A549 (cell line): Measurements from ENCODE around the gene GPR17. TPM values are rescaled to one million over a fixed set of nuclear protein-coding genes. Genes with fewer than 3 reads are reported as not detected.

Experiments
- ATAC-seq, 2 experiments: fragments of 200-7000 bp in 1 of 2; fragments of >200 bp in 1 of 2; cut with Nextera tagmentation in 1 of 2; cut with Tn5 transposase in 1 of 2; 3 replicates each; pipeline versions ENCODE4 v1.8.0 to v1.9.1; 2018 to 2020; ENCODE audit warnings: mild to moderate bottlenecking in 1 of 2, moderate library complexity in 1 of 2
- CTCF ChIA-PET: fragments of 300-600 bp; sonication (Branson Sonifier 250); formaldehyde crosslinking; extraction: SDS; loops from one replicate; lab custom pipeline; 2021; ENCODE audit warnings: antibody characterized with exemption, inconsistent platforms; lab: Yijun Ruan, JAX
- POLR2A ChIA-PET: fragments of 350-600 bp; formaldehyde crosslinking; extraction: SDS; loops from one replicate; lab custom pipeline; 2021; ENCODE audit warnings: antibody characterized with exemption, inconsistent platforms; lab: Yijun Ruan, JAX
- DNase-seq, 2 experiments: peaks; one replicate each; pipeline versions ENCODE4 v3.0.0 to v3.0.0-alpha.2; 2011 to 2016; ENCODE audit warnings: low read depth in 1 of 2, low spot score in 1 of 2
- FAIRE-seq: peaks from 2 replicates; lab custom pipeline; 2011; peaks lifted over from hg19 to GRCh38; lab: Jason Lieb, UNC
- H3K27ac ChIP-seq, 2 experiments: fragments of >200 bp; sonication (Bioruptor Twin); formaldehyde crosslinking; 3 replicates each; pipeline ENCODE4 v1.5.1; 2016 to 2017
- H3K4me1 ChIP-seq: fragments of >200 bp; sonication (Bioruptor Twin); formaldehyde crosslinking; 3 replicates; pipeline ENCODE4 v1.6.1; 2016
- H3K4me2 ChIP-seq: fragments of >200 bp; sonication (Bioruptor Twin); formaldehyde crosslinking; 3 replicates; pipeline ENCODE4 v1.6.1; 2016
- H3K4me3 ChIP-seq: fragments of >200 bp; sonication (Bioruptor Twin); formaldehyde crosslinking; 3 replicates; pipeline ENCODE4 v1.5.1; 2016
- H3K9me3 ChIP-seq: fragments of >200 bp; sonication (Bioruptor Twin); formaldehyde crosslinking; 3 replicates; pipeline ENCODE4 v1.6.1; 2016
- EHF ChIP-seq: fragments of 250-450 bp; sonication (Bioruptor Pico); IDR thresholded peaks from 2 replicates; pipeline ENCODE4 v1.5.0; 2020; ENCODE audit warnings: mild to moderate bottlenecking
- ESRRA ChIP-seq: fragments of 150-350 bp; IDR thresholded peaks from 2 replicates; pipeline ENCODE4 v1.6.1; 2014; ENCODE audit warnings: mild to moderate bottlenecking, low read length, borderline replicate concordance
- FOSB ChIP-seq: fragments of 250-450 bp; sonication (Bioruptor Pico); IDR thresholded peaks from 2 replicates; pipeline ENCODE4 v1.5.0; 2020; ENCODE audit warnings: mild to moderate bottlenecking, moderate library complexity
- GATA3 ChIP-seq: IDR thresholded peaks from 2 replicates; pipeline ENCODE4 v1.6.1; 2012; ENCODE audit warnings: borderline replicate concordance
- HEYL ChIP-seq: fragments of 250-450 bp; sonication (Bioruptor Pico); IDR thresholded peaks from 2 replicates; pipeline ENCODE4 v1.8.0; 2021; ENCODE audit warnings: mild to moderate bottlenecking, moderate library complexity
- HOXB5 ChIP-seq: fragments of 250-450 bp; sonication (Bioruptor Pico); IDR thresholded peaks from 2 replicates; pipeline ENCODE4 v1.5.0; 2020; ENCODE audit warnings: mild to moderate bottlenecking, moderate library complexity
- JUNB ChIP-seq: fragments of >200 bp; sonication (Bioruptor Twin); formaldehyde crosslinking; IDR thresholded peaks from 2 replicates; pipeline ENCODE4 v1.6.1; 2016
- MAFK ChIP-seq: fragments of 450-650 bp; IDR thresholded peaks from 2 replicates; pipeline ENCODE4 v1.6.1; 2014; ENCODE audit not compliant: partially characterized antibody
- MAZ ChIP-seq: fragments of 150-350 bp; IDR thresholded peaks from 2 replicates; pipeline ENCODE4 v1.6.1; 2014; ENCODE audit warnings: antibody characterized with exemption, low read depth, low read length, borderline replicate concordance
- NR3C1 ChIP-seq: fragments of >200 bp; sonication (Bioruptor Twin); formaldehyde crosslinking; IDR thresholded peaks from 3 replicates; pipeline ENCODE4 v1.6.1; 2017
- PHF8 ChIP-seq: fragments of 200-600 bp; sonication (generic); IDR thresholded peaks from 2 replicates; pipeline ENCODE4 v1.6.1; 2016; ENCODE audit warnings: low read depth, mild to moderate bottlenecking, antibody characterized with exemption, moderate library complexity, borderline replicate concordance
- POLR2AphosphoS2 ChIP-seq: conservative IDR thresholded peaks from 2 replicates; pipeline ENCODE4 v1.6.1; 2012; ENCODE audit warnings: low read length, improper control_type of control experiment, inconsistent platforms
- RAD21 ChIP-seq, 2 experiments: fragments of >200 bp in 1 of 2; sonication (Bioruptor Twin) in 1 of 2; formaldehyde crosslinking in 1 of 2; IDR thresholded peaks in 1 of 2; conservative IDR thresholded peaks in 1 of 2; 2 replicates in 1 of 2; 3 replicates in 1 of 2; pipeline ENCODE4 v1.6.1; 2012 to 2018; ENCODE audit warnings: inconsistent platforms in 1 of 2
- RARB ChIP-seq: fragments of 250-450 bp; sonication (Bioruptor Pico); IDR thresholded peaks from 2 replicates; pipeline ENCODE4 v1.8.0; 2021; ENCODE audit warnings: mild to moderate bottlenecking, moderate library complexity
- RNF2 ChIP-seq: fragments of 200-600 bp; sonication (generic); IDR thresholded peaks from 2 replicates; pipeline ENCODE4 v1.6.1; 2016; ENCODE audit warnings: low read depth, mild to moderate bottlenecking, antibody characterized with exemption, moderate library complexity, borderline replicate concordance
- ZSCAN20 ChIP-seq: fragments of 250-450 bp; sonication (Bioruptor Pico); IDR thresholded peaks from 2 replicates; pipeline ENCODE4 v1.8.0; 2022; ENCODE audit warnings: mild to moderate bottlenecking, moderate library complexity
- WGBS: methylation state at CpG from one replicate; pipeline ENCODE4 v1.1.6; 2017; ENCODE audit errors: missing lambda C conversion rate; 5-methylcytosine and 5-hydroxymethylcytosine counted together
- polyA plus RNA-seq, 4 experiments: library from polyadenylated mRNA; depleted of rRNA in 3 of 4; stranded (reverse); fragments of >200 nt; fragmentation: RNase III in 1 of 4; extraction: RNeasy Plus Mini Kit Qiagen cat#74134 plus additional on column Dnase treatment in 1 of 4; gene quantifications; 2 replicates in 3 of 4; 3 replicates in 1 of 4; pipeline ENCODE4 v1.2.3, GENCODE V29; 2011 to 2017
- TF ChIP-seq, protein P1 (sequence below): fragments of 150-350 bp; IDR thresholded peaks from 2 replicates; pipeline ENCODE4 v1.6.1; 2014; ENCODE audit warnings: low read depth, mild to moderate bottlenecking, low read length
- TF ChIP-seq, protein P2 (sequence below): fragments of >200 bp; sonication (Bioruptor Twin); formaldehyde crosslinking; IDR thresholded peaks from 3 replicates; pipeline ENCODE4 v1.6.1; 2016
- TF ChIP-seq, protein P3 (sequence below): fragments of >200 bp; sonication (Bioruptor Twin); formaldehyde crosslinking; IDR thresholded peaks from 3 replicates; pipeline ENCODE4 v1.5.1; 2016
- TF ChIP-seq, protein P4 (sequence below): fragments of >200 bp; sonication (Bioruptor Twin); formaldehyde crosslinking; IDR thresholded peaks from 2 replicates; pipeline ENCODE4 v1.6.1; 2016

GPR17 gene
- polyA plus RNA-seq, 2 of the 4 experiments (the other 2 are of a cell fraction): not detected

DNA sequence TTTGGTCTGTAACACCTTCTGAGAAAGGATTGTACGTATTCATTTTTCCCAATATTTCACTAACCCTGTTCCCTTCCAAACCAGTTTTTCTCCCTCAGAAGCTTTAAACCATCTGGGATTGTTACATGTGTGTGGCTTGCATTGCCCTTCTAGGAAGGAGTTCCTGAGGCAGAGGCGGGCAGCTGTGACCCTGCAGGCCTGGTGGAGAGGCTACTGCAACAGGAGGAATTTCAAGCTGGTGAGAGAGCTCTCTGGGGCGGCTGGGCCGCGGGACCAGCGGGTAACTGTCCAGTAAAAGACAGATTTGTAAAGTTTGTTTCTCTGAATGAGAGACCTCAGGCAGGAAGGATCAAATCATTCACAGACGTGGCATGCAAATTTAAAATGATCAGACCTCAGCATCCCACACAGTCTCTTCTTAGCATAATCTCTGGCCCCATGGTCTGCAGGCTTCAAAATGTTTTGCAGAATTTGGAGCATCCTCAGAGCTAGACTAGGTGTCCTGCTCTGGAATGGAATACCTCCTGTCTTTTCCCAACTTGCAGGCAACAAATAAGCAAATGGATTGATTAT lies 40.2 kb upstream of the GPR17 start:
- CTCF ChIA-PET: interaction anchor here (1.4 to 2.2 kb wide), 2 partner anchors 14 to 44 kb away, joined by 6 to 7 read pairs; no protein-coding TSS in a partner anchor
- H3K9me3 ChIP-seq: peaks cover 26% of the 10 kb centered on the region
- no peak overlapping the region for H3K4me3 ChIP-seq
- 84% methylated on average over 7 of the region's 7 CpGs for WGBS
- TF ChIP-seq JUNB (no peak), ESRRA (no peak), GATA3 (no peak), RNF2 (no peak), FOSB (no peak), EHF (CRISPR knock-in tag) (no peak), PHF8 (no peak), MAZ (no peak), HOXB5 (CRISPR knock-in tag) (no peak), RAD21 (conservative IDR thresholded peaks at IDR 0.05 in 1 of 2, IDR thresholded peaks at IDR 0.05 in 1 of 2) (no peak), ZSCAN20 (CRISPR knock-in tag) (no peak), HEYL (no peak), RARB (CRISPR knock-in tag) (no peak), POLR2AphosphoS2 (no peak)
- TF ChIP-seq, protein P1, sequence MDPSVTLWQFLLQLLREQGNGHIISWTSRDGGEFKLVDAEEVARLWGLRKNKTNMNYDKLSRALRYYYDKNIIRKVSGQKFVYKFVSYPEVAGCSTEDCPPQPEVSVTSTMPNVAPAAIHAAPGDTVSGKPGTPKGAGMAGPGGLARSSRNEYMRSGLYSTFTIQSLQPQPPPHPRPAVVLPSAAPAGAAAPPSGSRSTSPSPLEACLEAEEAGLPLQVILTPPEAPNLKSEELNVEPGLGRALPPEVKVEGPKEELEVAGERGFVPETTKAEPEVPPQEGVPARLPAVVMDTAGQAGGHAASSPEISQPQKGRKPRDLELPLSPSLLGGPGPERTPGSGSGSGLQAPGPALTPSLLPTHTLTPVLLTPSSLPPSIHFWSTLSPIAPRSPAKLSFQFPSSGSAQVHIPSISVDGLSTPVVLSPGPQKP: no peak
- TF ChIP-seq, protein P2, sequence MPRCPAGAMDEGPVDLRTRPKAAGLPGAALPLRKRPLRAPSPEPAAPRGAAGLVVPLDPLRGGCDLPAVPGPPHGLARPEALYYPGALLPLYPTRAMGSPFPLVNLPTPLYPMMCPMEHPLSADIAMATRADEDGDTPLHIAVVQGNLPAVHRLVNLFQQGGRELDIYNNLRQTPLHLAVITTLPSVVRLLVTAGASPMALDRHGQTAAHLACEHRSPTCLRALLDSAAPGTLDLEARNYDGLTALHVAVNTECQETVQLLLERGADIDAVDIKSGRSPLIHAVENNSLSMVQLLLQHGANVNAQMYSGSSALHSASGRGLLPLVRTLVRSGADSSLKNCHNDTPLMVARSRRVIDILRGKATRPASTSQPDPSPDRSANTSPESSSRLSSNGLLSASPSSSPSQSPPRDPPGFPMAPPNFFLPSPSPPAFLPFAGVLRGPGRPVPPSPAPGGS: no peak
- TF ChIP-seq, protein P3, sequence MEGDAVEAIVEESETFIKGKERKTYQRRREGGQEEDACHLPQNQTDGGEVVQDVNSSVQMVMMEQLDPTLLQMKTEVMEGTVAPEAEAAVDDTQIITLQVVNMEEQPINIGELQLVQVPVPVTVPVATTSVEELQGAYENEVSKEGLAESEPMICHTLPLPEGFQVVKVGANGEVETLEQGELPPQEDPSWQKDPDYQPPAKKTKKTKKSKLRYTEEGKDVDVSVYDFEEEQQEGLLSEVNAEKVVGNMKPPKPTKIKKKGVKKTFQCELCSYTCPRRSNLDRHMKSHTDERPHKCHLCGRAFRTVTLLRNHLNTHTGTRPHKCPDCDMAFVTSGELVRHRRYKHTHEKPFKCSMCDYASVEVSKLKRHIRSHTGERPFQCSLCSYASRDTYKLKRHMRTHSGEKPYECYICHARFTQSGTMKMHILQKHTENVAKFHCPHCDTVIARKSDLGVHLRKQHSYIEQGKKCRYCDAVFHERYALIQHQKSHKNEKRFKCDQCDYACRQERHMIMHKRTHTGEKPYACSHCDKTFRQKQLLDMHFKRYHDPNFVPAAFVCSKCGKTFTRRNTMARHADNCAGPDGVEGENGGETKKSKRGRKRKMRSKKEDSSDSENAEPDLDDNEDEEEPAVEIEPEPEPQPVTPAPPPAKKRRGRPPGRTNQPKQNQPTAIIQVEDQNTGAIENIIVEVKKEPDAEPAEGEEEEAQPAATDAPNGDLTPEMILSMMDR: no peak
- TF ChIP-seq, protein P4, sequence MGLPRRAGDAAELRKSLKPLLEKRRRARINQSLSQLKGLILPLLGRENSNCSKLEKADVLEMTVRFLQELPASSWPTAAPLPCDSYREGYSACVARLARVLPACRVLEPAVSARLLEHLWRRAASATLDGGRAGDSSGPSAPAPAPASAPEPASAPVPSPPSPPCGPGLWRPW: no peak
- TF ChIP-seq, all 56 proteins: peak for 0
- no peak overlapping the region for H3K27ac ChIP-seq
- no peaks in the 10 kb centered on the region for H3K4me1 ChIP-seq
- DNase-seq (no peak), ATAC-seq (no peak), FAIRE-seq (no peak)
- POLR2A ChIA-PET: no interaction called here
- no peak overlapping the region for H3K4me2 ChIP-seq

DNA sequence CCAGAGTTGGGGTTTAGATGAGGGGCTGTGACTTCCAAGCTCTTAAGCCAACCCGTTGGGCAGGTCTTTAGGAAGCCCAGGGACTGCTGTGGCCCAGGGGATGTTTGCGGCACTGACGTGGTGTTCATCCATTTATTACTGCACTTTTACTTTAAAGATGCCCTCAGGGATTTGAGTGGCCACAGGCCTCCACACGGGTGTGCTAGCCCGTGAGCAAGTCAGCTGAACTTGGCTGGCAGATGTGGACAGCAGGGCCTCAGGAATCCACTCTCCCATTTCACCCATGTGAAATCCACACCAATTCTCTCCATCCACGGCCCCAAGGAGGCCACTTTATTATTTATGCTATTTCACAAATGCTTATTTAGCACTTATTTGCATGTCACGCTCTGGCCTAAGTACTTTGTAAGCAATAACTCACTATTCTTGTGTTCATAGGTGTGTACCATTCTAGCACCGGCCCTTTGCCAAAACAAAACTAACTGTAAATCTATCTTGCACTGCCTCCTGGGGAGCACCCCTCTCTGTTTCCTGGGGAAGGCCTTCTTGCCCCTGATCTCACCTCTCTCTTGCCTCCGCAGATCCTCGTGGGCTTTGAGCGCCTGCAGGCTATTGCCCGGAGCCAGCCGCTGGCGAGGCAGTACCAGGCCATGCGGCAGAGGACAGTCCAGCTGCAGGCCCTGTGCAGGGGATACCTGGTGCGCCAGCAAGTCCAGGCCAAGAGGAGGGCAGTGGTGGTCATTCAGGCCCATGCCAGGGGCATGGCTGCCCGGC lies 39.1 kb upstream of the GPR17 start:
- no peak for TF ChIP-seq NR3C1
- peak; percentile 49 for TF ChIP-seq MAFK
- TF ChIP-seq, all 56 proteins: peak for 1
- FAIRE-seq (no peak), ATAC-seq (no peak), DNase-seq (no peak)
- Histone ChIP-seq H3K4me2 (no peak overlapping the region), H3K27ac (no peak overlapping the region), H3K9me3 (peaks cover 23% of the 10 kb centered on the region), H3K4me1 (no peaks in the 10 kb centered on the region), H3K4me3 (no peak overlapping the region)
- 74% methylated on average over 14 of the region's 17 CpGs for WGBS
- ChIA-PET CTCF (interaction anchor here (1.4 kb wide), 2 partner anchors 15 to 69 kb away, joined by 3 to 7 read pairs; partner anchors contain the start of gene LIMS2), POLR2A (no interaction called here)
